ENCODE results near the gene NFIB.

DNA sequence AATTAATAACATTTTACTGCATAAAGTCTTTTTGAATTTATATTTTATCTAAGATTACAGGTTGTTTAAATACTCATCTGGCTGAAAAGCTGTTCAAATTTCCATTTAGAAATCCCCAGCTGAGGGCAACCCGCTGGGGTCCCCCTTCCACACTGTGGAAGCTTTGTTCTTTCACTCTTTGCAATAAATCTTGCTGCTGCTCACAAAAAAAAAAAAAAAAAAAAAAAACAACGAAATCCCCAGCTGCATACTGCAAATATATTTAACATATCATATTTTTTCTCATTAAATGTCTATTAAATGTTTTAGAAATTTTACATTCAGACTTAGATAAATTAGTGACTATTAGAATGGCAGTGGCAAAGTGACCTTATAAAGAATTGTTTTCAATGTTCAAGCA is 172.2 kb downstream of the NFIB start:
- TF ChIP-seq POLR2A (IDR thresholded peaks at IDR 0.05) = no peak
- TF ChIP-seq, protein P1, sequence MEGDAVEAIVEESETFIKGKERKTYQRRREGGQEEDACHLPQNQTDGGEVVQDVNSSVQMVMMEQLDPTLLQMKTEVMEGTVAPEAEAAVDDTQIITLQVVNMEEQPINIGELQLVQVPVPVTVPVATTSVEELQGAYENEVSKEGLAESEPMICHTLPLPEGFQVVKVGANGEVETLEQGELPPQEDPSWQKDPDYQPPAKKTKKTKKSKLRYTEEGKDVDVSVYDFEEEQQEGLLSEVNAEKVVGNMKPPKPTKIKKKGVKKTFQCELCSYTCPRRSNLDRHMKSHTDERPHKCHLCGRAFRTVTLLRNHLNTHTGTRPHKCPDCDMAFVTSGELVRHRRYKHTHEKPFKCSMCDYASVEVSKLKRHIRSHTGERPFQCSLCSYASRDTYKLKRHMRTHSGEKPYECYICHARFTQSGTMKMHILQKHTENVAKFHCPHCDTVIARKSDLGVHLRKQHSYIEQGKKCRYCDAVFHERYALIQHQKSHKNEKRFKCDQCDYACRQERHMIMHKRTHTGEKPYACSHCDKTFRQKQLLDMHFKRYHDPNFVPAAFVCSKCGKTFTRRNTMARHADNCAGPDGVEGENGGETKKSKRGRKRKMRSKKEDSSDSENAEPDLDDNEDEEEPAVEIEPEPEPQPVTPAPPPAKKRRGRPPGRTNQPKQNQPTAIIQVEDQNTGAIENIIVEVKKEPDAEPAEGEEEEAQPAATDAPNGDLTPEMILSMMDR (IDR thresholded peaks at IDR 0.05) = no peak

All from uterus (tissue), 2 donors.